ENCODE data around the gene OTOS. TPM values are rescaled to one million over a fixed set of nuclear protein-coding genes. Genes with fewer than 3 reads are reported as not detected.

OTOS gene
- total RNA-seq, 1 experiment from 2014 or later, result not detected

GRCh38 chr2:240168546-240169361, 28.3 kb upstream of the OTOS start:
- no peak for DNase-seq (ENCODE audit: low spot score)
- in situ Hi-C loops (cut with HindIII; ENCODE audit: low sequenced_read_pairs), result no loop called here

DNA sequence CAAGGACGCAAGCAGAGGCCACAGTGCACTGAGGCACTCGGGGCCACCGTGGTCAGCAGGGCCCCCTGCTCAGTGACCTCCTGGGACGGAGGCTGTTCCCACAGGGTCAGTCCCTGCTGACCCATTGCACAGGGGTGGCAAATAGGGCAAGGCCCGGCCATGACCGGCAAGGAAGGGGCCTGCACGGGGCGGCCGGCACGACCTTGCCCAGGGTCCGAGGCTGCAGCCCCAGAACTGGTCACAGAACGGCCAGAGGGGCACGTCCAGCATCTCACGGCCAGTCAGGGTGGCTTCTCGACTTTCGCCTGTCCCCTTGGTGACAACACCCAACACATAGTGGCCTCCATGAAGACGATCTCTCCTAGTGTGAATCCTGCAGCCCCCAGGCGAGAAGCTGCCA, 27.6 kb upstream of the OTOS start:
- DNase-seq (ENCODE audit: low spot score), result no peak
- in situ Hi-C loops (cut with HindIII; ENCODE audit: low sequenced_read_pairs), result no loop called here

GRCh38 chr2:240167588-240167880, 27.1 kb upstream of the OTOS start:
- in situ Hi-C loops (cut with HindIII; ENCODE audit: low sequenced_read_pairs), result no loop called here
- DNase-seq (ENCODE audit: low spot score), result no peak

DNA sequence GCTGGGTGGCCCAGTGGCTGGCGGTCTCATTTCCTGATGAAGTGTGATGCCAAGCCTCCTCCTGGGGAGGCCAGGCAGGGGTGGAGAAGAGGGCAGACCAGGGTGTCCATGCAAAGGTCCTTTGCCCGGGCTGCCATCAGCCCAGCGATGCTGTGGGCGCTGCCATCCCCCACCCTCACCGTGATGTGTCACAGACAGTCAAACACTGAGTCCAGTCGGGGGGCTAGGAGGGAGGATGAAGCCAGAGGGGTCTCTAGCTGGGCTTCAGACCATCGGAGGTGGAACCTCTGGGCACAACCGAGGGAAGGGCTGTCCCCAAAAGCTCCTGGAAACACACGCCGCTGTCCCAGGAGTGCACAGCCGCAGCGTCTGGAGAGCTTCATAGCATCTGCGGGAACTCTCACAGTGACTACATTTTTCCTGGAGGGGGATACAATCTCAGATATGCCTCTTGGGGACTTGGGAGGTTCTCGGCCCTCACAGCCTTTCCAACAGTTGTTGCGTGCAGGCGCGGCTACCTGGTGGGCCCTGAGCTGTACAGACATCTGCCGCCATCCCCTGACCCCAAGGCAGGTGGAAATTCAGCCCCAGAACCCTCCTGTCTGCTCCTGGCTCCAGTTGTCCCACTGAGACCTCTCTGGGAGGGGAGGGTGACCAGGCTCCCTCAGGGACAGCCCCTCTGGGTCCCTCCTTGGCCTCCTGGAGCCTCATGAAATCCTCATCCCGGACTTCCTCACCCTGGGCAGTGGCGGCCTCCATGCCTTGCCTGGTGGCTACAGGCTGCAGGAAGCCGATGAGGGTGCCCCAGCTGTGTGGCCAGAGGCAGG, 26.5 kb upstream of the OTOS start:
- no peak for DNase-seq (ENCODE audit: low spot score)
- in situ Hi-C loops (cut with HindIII; ENCODE audit: low sequenced_read_pairs), result no loop called here

DNA sequence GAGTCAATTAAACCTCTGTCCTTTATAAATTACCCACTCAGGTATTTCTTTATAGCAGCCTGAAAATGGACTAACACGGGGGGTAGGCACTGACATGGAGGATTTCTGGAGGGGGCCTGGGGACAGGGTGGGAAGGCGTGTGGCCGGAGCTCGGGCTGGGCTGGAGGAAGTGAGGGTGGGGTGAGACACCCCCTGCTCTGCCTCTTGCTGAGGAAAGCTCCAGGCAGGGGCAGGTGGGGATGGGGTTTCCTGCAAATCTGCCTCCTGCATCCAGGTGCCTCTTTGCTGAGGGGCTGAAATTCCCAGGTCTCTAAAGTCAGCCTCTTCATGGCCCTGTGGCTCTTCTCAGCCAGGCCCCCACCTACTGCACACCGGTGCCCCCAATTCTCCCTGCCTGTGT, 25.7 kb upstream of the OTOS start:
- in situ Hi-C loops (cut with HindIII; ENCODE audit: low sequenced_read_pairs), result no loop called here
- DNase-seq (ENCODE audit: low spot score), result no peak

- no peak for DNase-seq (ENCODE audit: low spot score)
- in situ Hi-C loops (cut with HindIII; ENCODE audit: low sequenced_read_pairs), result no loop called here
Observed at GRCh38 chr2:240165661-240166060, 25.2 kb upstream of the OTOS start.

GRCh38 chr2:240165034-240165433, 24.6 kb upstream of the OTOS start:
- DNase-seq (ENCODE audit: low spot score), result no peak
- in situ Hi-C loops (cut with HindIII; ENCODE audit: low sequenced_read_pairs), result no loop called here

- DNase-seq (ENCODE audit: low spot score), result no peak
- in situ Hi-C loops (cut with HindIII; ENCODE audit: low sequenced_read_pairs), result no loop called here
Observed at GRCh38 chr2:240164586-240164985, 24.1 kb upstream of the OTOS start.

DNA sequence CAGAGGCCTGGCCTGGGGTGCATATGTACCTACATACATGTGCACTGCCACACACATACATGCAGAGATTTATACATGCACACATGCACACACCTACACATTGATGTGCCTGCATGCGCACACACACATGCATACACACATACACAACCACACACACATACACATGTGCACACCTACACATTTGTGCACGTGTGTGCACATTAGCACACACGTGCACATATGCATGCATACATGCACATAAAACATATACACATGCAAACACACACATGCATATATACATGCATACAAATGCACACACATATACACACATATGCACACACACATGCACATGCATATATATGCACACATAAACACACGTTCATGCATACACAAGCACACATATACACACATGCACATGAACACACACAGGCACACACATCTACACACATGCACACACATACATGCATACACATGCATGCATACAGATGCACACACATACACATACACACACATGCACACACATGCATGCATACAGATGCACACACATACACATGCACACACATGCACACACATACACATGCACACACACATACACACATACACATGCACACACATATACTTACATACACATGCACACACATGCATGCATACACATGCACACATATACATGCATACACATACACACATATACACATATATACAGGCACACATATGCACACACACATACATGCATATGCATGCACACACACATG, 23.6 kb upstream of the OTOS start:
- DNase-seq (ENCODE audit: low spot score), result no peak
- in situ Hi-C loops (cut with HindIII; ENCODE audit: low sequenced_read_pairs), result no loop called here

GRCh38 chr2:240162939-240163714, 22.7 kb upstream of the OTOS start:
- in situ Hi-C loops (cut with HindIII; ENCODE audit: low sequenced_read_pairs), result no loop called here

GRCh38 chr2:240162531-240162930, 22.1 kb upstream of the OTOS start:
- no peak for DNase-seq (ENCODE audit: low spot score)
- in situ Hi-C loops (cut with HindIII; ENCODE audit: low sequenced_read_pairs), result no loop called here

More at GRCh38 chr2:240162939-240163714, 22.7 kb upstream of the OTOS start:
- no peak for DNase-seq (ENCODE audit: low spot score)

DNA sequence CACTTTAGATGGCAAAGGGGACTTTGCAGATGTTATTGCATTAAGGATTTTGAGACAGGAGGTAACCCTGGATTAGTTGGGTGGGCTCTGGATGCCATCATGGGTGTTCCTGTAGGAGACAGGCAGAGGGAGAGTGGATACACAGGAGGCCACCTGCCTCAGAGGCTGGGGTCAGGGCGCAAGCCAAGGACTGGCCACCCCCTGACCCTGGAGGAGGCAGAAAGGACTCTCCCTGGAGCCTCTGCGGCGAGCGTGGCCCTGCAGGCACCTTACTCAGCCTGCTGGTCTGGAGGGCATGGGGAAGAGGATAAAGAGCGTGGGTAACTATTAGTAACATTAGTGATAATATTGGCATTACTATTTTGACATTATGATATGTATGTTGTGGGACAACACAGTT, 21.6 kb upstream of the OTOS start:
- no peak for DNase-seq (ENCODE audit: low spot score)
- in situ Hi-C loops (cut with HindIII; ENCODE audit: low sequenced_read_pairs), result no loop called here

- DNase-seq (ENCODE audit: low spot score), result no peak
- in situ Hi-C loops (cut with HindIII; ENCODE audit: low sequenced_read_pairs), result no loop called here
Observed at GRCh38 chr2:240161087-240161750, 20.8 kb upstream of the OTOS start.

DNA sequence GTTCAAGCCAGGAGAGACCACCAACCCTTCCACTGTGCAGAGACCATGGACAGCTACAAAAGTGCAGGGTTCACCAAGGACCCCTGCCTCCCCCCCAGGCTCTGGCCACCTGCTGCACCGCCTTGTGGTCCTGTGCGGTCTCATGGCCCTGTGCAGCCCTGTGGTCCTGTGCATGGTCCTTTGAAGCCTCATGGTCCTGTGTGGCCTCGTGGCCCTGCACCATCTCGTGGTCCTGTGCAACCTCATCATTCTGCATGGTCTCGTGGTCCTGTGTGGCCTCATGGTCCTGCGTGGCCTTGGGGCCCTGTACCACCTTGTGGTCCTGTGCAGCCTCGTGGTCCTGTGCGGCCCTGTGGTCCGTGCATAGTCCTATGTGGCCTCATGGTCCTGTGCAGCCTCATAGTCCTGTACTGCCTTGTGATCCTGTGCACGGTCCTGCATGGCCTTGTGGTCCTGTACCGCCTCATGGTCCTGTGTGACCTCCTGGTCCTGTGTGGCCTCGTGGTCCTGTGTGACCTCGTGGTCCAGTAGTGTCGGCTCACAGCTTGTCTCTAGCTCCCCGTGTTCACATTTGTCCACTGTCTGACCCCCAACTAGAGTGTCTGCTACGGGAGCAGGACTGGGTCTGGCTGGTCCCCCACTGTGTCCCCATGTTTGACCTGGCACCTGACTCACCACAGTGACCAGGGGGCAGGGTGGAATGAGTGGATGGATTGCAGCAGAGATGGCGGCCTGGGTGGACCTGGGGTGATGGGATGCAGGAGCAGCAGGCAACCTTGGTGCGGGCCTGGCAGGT, 20.0 kb upstream of the OTOS start:
- no peak for DNase-seq (ENCODE audit: low spot score)
- in situ Hi-C loops (cut with HindIII; ENCODE audit: low sequenced_read_pairs), result no loop called here

- DNase-seq (ENCODE audit: low spot score), result no peak
- in situ Hi-C loops (cut with HindIII; ENCODE audit: low sequenced_read_pairs), result no loop called here
Observed at GRCh38 chr2:240159251-240159839, 18.9 kb upstream of the OTOS start.

DNA sequence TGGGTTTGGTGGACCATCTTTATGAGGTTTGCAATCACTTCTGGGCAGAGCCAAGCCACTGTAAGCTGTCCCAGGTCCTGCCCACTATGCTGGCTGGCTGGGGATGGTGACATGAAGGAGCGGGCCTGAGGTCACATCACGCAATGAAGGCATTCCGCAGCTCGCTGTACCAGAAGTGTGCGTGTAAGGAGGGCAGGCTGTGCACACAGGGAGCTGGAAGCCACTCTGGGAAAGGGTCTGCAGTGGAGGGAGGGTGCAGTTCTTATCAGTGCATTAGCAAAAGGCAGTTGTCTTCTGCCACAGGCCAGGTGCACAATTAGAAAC, 16.7 kb upstream of the OTOS start:
- in situ Hi-C loops (cut with HindIII; ENCODE audit: low sequenced_read_pairs), result no loop called here
- DNase-seq (ENCODE audit: low spot score), result no peak

DNA sequence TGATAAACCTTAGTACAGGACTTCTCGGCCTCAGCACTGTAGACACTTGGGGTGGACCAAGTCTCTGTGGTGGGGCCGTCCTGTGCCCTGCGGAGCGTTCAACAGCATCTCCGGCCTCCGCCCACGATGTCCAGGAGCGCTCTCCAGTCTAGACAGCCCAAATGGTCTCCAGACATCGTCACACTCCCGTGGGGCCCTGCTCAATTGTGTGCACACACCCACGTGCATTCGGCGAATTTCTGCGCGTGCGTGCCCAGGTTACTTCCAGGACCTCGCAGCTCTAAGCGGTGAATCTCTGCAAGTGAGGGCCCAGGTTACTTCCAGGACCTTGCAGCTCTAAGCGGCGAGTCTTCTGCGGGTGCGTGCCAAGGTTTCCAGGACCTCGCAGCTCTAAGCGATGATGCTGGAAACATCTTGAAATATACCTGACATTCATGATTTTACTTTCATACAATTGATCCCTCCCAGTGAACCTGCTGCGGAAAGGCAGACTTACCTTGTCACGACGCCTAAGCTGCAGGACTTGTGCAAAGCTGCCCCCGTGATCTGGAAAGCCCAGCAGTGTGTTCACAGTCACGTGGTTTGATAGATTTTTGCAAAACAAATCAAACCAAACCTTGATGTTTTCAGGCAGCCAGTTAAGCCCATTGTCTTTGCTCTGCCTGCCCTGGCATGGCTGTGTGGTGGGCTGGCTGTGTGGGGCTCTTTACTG, 16.1 kb upstream of the OTOS start:
- in situ Hi-C loops (cut with HindIII; ENCODE audit: low sequenced_read_pairs), result no loop called here

More for the DNA sequence above, 16.1 kb upstream of the OTOS start:
- DNase-seq (ENCODE audit: low spot score), result no peak
